HL-60/S4 treated with retinoic acid at 250 ng/mL for 4 days and 3 days (cell line): ENCODE data around the gene NPTX1.

Experiments used
- in situ Hi-C: fragments of 300-500 bp; cut with MboI; formaldehyde crosslinking; loops from 2 replicates; pipeline ENCODE4 v1.7.0; 2022; ENCODE audit warnings: low sequenced_read_pairs

NPTX1 gene

GRCh38 chr17:80430446-80431245 is 45.8 kb downstream of the NPTX1 start:
- in situ Hi-C loops = loop anchor here (5.0 to 10.0 kb wide), 2 partner anchors 142 to 554 kb away; no protein-coding TSS in a partner anchor

- in situ Hi-C loops = loop anchor here (5.0 to 10.0 kb wide), 2 partner anchors 143 to 555 kb away; no protein-coding TSS in a partner anchor
Measured at GRCh38 chr17:80429356-80430275, 46.8 kb downstream of the NPTX1 start.

GRCh38 chr17:80428796-80429195 is 47.6 kb downstream of the NPTX1 start:
- in situ Hi-C loops = no loop called here

- in situ Hi-C loops = no loop called here
Measured at GRCh38 chr17:80428363-80428762, 48.0 kb downstream of the NPTX1 start.

- in situ Hi-C loops = no loop called here
Measured at GRCh38 chr17:80427366-80428282, 48.8 kb downstream of the NPTX1 start.

GRCh38 chr17:80426671-80427326 is 49.6 kb downstream of the NPTX1 start:
- in situ Hi-C loops = no loop called here

- in situ Hi-C loops = no loop called here
Measured at GRCh38 chr17:80425835-80426426, 50.5 kb downstream of the NPTX1 start.

- in situ Hi-C loops = no loop called here
Measured at GRCh38 chr17:80424878-80425765, 51.3 kb downstream of the NPTX1 start.

- in situ Hi-C loops = no loop called here
Measured at GRCh38 chr17:80424261-80424660, 52.1 kb downstream of the NPTX1 start.

GRCh38 chr17:80423536-80424225 is 52.7 kb downstream of the NPTX1 start:
- in situ Hi-C loops = no loop called here

GRCh38 chr17:80422981-80423380 is 53.4 kb downstream of the NPTX1 start:
- in situ Hi-C loops = no loop called here

GRCh38 chr17:80422276-80422675 is 54.1 kb downstream of the NPTX1 start:
- in situ Hi-C loops = no loop called here

- in situ Hi-C loops = no loop called here
Measured at GRCh38 chr17:80421381-80422090, 54.9 kb downstream of the NPTX1 start.

- in situ Hi-C loops = no loop called here
Measured at GRCh38 chr17:80419255-80419654, 57.2 kb downstream of the NPTX1 start.

GRCh38 chr17:80418589-80418988 is 57.8 kb downstream of the NPTX1 start:
- in situ Hi-C loops = no loop called here
